HUES6 (cell line): Measurements from ENCODE around the gene MTNR1B.
A peak's percentile ranks its signal among the peaks of the same experiment; 100 is the strongest.

ENCODE experiments used
- H3K27ac ChIP-seq: 2 replicates; pipeline ENCODE4 v1.7.0; 2013; ENCODE audit warnings: low read depth, mild to moderate bottlenecking, low read length, inconsistent platforms
- H3K27me3 ChIP-seq: 2 replicates; pipeline ENCODE4 v1.6.1; 2013; ENCODE audit warnings: low read length; ENCODE audit not compliant: control insufficient read depth, insufficient read depth
- H3K36me3 ChIP-seq: 2 replicates; pipeline ENCODE4 v1.6.1; 2013; ENCODE audit warnings: low read length; ENCODE audit not compliant: control insufficient read depth, insufficient read depth
- H3K4me1 ChIP-seq: 2 replicates; pipeline ENCODE4 v1.6.1; 2013; ENCODE audit warnings: low read length; ENCODE audit not compliant: control insufficient read depth, insufficient read depth
- H3K4me3 ChIP-seq: 2 replicates; pipeline ENCODE4 v1.5.1; 2013; ENCODE audit warnings: low read depth, low read length
- H3K9ac ChIP-seq: one replicate; pipeline ENCODE4 v1.6.1; 2013; ENCODE audit warnings: mild to moderate bottlenecking, low read length
- H3K9me3 ChIP-seq: 2 replicates; pipeline ENCODE4 v1.6.1; 2013; ENCODE audit warnings: low read depth, low read length; ENCODE audit not compliant: control insufficient read depth, insufficient read depth

The MTNR1B gene

DNA sequence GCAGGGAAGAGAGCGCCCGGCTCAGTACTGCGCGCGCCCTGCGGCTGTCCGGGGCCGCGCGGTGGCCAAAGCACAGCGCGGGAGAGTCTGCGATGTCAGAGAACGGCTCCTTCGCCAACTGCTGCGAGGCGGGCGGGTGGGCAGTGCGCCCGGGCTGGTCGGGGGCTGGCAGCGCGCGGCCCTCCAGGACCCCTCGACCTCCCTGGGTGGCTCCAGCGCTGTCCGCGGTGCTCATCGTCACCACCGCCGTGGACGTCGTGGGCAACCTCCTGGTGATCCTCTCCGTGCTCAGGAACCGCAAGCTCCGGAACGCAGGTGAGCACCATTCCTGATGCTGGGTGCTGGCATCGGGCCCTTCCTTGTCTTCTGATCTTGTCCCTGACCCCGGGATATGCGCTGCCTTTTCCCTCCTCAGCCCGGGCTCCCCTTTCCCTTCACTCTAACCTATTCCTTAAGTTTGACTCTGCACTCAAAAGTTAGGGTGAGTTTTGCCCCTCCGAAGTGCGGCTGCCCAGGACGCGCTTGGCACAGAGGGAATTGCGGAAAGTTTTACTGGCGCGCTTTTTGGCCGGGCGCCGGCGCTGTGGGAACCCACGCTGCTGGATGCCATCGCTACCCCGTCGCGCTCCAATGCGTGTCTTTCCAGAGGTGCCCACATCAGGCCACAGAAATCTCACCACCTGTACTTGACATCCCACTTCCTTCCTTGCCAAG, at the start of gene MTNR1B:
Gene MTNR1B, plus strand, starts transcription at position 18 of the 714 bp plus-strand sequence. Its CDS starts 75 bp downstream, at position 93.
- Histone ChIP-seq H3K36me3 (no peaks in the 10 kb centered on the region), H3K27me3 (peaks cover 57% of the 10 kb centered on the region), H3K4me3 (peak within 1 kb of the TSS; percentile 68), H3K9me3 (no peaks in the 10 kb centered on the region), H3K27ac (no peak within 1 kb of the TSS), H3K4me1 (no peaks in the 10 kb centered on the region), H3K9ac (no peak within 1 kb of the TSS)

DNA sequence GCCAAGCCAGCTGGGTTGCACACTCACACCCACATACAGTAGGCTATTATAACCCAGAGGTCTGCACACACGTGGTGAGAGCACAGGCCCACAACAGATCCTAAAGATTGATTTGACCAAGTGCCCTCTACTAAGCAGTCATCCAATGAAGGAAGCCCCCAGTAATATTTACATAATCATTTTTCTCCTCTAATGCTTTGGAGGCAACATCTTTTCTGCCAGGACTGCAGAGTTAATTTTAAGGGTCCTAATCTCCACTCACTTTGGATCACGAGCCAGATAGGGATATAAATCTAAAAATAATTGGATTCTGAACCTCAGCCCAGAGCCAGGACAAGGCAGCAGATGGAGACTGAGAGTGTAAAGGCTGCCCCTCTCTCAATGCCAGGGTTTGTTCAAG, 49.1 kb upstream of the MTNR1B start:
- Histone ChIP-seq H3K9ac (no peak overlapping the region), H3K27ac (no peak overlapping the region), H3K9me3 (peaks cover 11% of the 10 kb centered on the region), H3K4me1 (peaks cover 12% of the 10 kb centered on the region), H3K4me3 (no peak overlapping the region), H3K36me3 (no peaks in the 10 kb centered on the region), H3K27me3 (no peaks in the 10 kb centered on the region)

DNA sequence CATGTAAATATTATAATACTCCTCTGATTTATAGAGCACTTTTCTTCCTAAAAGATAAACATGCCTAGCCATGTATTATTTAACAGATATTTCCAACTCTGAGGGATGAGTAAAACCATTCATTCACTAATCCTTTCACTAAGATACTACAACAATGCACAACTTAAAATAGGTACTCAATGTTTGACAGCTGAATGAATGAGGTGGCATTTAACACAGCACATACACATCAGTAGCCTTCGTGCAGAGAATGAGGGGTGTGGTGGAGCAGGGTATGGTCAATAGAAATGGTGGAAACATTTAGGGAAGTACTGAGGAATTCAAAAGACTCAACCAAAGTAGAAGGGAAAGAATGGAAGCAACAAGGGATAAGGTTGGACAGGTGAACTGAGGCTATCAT, 46.7 kb upstream of the MTNR1B start:
- Histone ChIP-seq H3K27me3 (no peaks in the 10 kb centered on the region), H3K4me1 (peaks cover 11% of the 10 kb centered on the region), H3K27ac (no peak overlapping the region), H3K36me3 (no peaks in the 10 kb centered on the region), H3K9me3 (peaks cover 22% of the 10 kb centered on the region), H3K9ac (no peak overlapping the region), H3K4me3 (no peak overlapping the region)

DNA sequence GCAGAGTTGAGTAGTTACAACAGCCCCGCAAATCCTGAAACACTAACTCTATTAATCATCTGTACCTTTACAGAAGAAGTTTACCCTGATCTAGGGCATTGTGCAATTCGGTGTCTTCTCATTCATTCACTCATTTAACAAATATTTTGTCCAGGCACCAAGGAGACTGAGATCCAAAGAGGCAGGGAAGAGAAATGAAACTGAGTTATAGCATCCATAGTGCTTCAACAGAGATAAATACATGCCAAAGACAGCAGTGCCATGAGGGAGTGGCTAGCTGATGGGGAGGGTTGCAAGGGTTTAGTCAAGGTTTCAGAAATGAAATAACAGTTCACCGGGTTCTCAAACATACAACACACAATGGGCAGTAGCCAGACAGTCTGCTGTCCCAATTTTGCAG, 40.2 kb upstream of the MTNR1B start:
- Histone ChIP-seq H3K9me3 (peaks cover 21% of the 10 kb centered on the region), H3K27ac (no peak overlapping the region), H3K4me1 (no peaks in the 10 kb centered on the region), H3K36me3 (no peaks in the 10 kb centered on the region), H3K4me3 (no peak overlapping the region), H3K9ac (no peak overlapping the region), H3K27me3 (no peaks in the 10 kb centered on the region)

DNA sequence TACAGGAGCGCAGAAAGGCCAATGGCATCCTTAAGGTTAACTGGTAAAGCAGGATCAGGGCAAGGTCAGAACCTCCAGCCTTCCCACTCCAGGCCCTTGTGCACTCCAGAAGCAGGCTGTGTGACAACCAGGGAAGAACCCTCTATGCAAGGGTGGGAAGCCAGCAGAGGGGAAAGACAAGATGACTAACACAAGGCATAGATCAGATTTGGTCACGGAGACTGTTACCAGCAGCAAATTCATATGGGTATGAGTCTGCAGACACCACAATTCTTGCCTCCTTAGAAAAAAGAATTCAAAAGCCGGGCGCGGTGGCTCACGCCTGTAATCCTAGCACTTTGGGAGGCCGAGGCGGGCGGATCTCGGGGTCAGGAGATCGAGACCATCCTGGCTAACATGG, 39.8 kb upstream of the MTNR1B start:
- Histone ChIP-seq H3K36me3 (no peaks in the 10 kb centered on the region), H3K27me3 (no peaks in the 10 kb centered on the region), H3K4me3 (no peak overlapping the region), H3K27ac (no peak overlapping the region), H3K9me3 (peaks cover 20% of the 10 kb centered on the region), H3K4me1 (no peaks in the 10 kb centered on the region), H3K9ac (no peak overlapping the region)

DNA sequence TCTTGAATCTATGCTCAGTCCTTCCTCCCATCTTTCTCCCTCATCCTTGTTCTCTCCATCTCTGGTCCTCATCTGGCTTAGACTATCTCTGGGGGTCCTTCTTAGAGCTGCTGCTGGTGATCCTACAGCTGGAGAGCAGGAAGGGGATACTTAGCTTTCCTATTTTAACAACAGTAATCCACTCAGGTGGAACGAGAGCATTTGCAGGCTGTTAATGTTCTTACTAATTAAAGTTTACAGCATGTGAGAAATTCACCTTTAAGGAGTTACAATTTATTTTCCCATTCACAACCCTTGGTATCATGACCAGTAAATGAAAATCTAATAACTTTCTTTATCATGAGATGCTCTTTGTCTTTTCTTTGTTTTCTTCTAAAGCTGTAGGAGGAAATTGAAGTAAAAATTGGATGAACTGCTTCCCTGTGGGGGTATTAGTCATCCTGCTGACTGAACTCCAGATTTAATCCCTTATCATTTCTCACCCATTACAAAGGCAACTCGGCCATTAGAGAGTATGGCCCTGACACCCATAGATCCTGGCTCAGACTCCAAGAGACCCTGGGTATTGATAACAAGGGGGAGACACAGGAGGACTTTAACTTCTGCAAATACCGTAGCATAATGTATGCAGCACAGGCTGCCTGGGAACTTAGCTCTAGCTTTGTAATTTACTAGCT, 37.6 kb upstream of the MTNR1B start:
- Histone ChIP-seq H3K4me3 (no peak overlapping the region), H3K4me1 (no peaks in the 10 kb centered on the region), H3K27ac (no peak overlapping the region), H3K9me3 (peaks cover 4% of the 10 kb centered on the region), H3K36me3 (no peaks in the 10 kb centered on the region), H3K9ac (no peak overlapping the region), H3K27me3 (no peaks in the 10 kb centered on the region)

DNA sequence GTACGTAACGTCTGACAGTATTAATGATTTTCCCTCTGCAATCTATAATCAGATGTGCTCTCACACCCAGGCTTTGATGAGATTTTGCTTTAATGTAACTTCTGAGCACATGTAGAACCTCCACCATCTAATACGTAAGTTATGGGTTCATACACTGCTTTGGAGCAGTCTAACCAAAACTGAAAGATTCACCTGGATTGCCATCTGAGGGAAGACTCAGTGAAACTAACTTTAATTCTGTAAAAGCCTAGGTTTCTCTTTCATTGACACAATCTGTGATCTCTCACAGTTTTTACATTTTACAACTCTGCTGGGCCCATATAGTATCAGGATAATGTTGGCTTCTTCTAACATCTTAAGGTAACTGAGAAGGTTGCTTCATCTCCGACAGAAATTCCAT, 30.1 kb upstream of the MTNR1B start:
- Histone ChIP-seq H3K36me3 (no peaks in the 10 kb centered on the region), H3K9me3 (peaks cover 10% of the 10 kb centered on the region; the same call in 1 of the 2 replicates), H3K27ac (no peak overlapping the region), H3K4me1 (no peaks in the 10 kb centered on the region), H3K4me3 (no peak overlapping the region), H3K27me3 (no peaks in the 10 kb centered on the region), H3K9ac (no peak overlapping the region)

DNA sequence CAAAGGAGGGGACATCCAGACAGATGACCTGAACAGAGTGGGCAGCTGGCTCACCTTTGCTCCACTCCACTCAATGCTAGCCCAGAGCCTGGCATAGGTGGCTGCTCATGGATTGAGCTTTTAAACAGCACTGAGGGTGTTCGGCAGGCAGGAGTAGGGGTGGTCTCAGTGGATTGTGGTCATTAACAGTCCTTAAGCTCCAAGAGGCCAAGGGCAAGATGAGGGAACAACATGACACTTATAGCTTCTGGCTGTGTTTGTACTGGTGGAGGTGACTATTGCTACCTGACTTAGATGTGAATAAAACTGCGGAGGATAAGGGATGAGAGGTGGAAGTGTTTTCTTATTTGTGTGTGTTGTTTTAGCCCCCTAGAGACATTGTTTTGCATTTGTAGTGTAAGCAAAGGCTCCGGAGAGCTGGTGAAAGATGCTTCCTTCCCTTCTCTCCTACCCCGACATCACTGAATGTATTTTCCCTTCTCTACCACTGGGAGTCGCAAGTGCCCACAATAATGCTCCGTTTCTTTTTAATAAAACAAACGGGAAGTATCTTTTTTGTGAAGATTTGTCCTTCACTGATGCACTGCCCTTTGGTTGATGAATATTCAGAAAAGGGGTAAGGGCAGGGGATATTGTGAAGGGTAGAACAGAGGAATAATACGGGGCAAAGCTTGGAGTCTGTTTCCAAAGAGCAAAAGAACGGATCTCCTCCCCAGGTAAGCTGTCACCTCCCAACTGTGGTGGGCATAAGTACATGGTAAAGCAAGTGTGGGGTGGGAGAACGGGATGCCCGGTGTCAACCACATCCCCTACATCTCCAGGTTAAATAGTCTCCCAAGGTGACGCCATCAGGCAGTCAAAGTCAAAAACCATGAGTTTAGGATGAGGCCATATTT, 27.5 kb upstream of the MTNR1B start:
- Histone ChIP-seq H3K4me3 (no peak overlapping the region), H3K27ac (no peak overlapping the region), H3K9ac (no peak overlapping the region), H3K27me3 (no peaks in the 10 kb centered on the region), H3K4me1 (no peaks in the 10 kb centered on the region), H3K36me3 (no peaks in the 10 kb centered on the region), H3K9me3 (peaks cover 18% of the 10 kb centered on the region)

DNA sequence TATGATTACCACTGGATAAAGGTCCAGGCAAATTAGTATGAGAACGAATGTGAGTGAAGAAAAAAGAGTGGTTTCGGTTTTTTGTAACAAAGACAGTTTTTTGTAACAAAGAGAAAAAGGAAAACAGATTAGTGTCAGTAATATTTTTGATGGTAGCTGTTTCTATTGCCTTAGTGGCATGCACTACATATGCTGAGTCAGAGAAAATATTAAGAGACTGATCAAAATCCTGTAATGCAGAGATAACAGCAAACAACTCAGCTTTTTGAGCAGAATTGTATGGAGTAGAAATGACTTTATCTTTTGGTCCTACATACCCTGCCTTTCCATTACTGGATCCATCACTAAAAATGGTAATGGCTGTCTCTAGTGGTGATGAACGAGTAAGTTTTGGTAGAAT, 22.7 kb upstream of the MTNR1B start:
- Histone ChIP-seq H3K36me3 (no peaks in the 10 kb centered on the region), H3K9ac (no peak overlapping the region), H3K4me3 (no peak overlapping the region), H3K27ac (no peak overlapping the region), H3K4me1 (no peaks in the 10 kb centered on the region), H3K9me3 (peaks cover 38% of the 10 kb centered on the region), H3K27me3 (no peaks in the 10 kb centered on the region)

DNA sequence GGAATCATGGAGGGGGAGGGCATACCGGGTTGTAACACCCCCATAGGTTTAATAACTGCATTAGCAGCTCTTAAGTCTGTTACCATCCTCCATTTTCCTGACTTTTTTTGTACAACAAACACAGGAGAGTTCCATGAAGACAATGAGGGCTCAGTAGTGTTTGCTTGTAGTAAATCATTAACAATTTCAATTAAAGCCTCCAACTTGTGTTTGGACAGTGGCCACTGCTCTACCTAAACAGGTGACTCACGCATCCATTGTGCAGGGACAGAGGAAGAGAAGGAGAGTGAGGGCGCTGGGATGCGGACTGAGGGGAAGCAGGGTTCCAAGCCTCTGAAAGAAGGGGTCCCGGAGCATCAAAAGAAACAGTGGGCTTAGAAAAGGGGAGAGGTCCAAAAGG, 21.3 kb upstream of the MTNR1B start:
- Histone ChIP-seq H3K9ac (no peak overlapping the region), H3K4me1 (no peaks in the 10 kb centered on the region), H3K27ac (no peak overlapping the region), H3K9me3 (peaks cover 31% of the 10 kb centered on the region), H3K27me3 (no peaks in the 10 kb centered on the region), H3K4me3 (no peak overlapping the region), H3K36me3 (no peaks in the 10 kb centered on the region)

DNA sequence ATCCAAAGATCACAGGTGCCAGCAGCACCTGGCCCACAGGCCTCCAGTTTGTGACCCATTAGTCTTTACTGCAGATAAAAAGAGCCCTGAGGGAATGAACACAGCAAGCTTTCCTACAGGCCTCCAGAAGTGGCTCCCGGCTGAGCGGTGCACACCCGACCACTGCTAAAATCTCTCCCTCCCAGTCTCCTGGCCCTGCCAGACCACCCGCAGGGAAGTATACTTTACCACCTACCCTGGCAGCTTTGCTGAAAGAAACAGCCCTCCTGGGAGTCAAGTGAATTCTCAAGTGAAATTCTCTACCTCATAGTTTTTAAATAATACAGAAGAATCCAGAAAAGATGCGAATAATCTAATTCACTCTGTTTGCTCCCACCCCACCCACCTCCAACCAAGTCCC, 15.4 kb upstream of the MTNR1B start:
- no peaks in the 10 kb centered on the region for H3K4me1 ChIP-seq

More for the DNA sequence above, 15.4 kb upstream of the MTNR1B start:
- no peak overlapping the region for H3K4me3 ChIP-seq
- peaks cover 9% of the 10 kb centered on the region; the same call in 1 of the 2 replicates for H3K9me3 ChIP-seq
- H3K9ac ChIP-seq = no peak overlapping the region
- H3K27me3 ChIP-seq = no peaks in the 10 kb centered on the region
- H3K36me3 ChIP-seq = no peaks in the 10 kb centered on the region
- no peak overlapping the region for H3K27ac ChIP-seq
